ENCODE data around the gene FHL3. TPM values are rescaled to one million over a fixed set of nuclear protein-coding genes. Genes with fewer than 3 reads are reported as not detected.

FHL3 gene
- total RNA-seq, 1 experiment from 2014 or later, result 23.4 TPM

DNA sequence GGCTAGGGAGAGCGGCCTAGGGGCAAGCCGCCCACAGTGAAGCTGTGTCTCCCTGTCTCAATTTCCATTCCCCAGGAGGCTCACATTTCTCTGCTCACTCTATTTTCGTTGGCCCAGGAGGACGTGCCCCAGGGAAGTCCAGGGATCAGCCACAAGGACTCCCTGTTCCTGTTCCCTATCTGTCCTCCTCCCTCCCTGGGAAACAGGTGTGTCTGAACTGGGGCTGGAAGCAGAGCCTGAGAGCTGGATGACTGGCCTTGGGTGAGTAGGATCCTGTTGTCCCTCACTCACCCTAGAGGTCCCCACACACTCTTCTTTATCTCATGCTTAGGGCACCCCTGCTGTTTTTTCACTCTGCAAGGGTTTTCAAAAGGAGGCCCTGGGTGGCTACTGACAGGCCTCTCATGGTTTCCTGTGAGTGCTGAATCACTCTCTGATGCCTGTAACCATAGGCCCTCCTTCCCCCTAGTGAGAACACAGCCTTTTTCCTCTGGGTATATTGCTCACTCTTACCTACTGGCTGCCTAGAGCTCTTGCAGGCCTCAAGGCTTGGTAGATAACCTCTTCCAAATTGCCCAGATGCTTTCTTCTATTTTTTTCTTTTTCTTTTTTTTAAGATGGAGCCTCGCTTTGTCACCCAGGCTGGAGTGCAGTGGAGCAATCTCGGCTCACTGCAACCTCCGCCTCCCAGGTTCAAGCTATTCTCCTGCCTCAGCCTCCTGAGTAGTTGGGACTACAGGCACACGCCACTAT lies 4.0 kb upstream of the FHL3 start:
- peaks cover 2% of the 10 kb centered on the region; the same call in 1 of the 2 replicates for H3K36me3 ChIP-seq (ENCODE audit: control insufficient read depth, insufficient read depth, low read length)
- BruUV-seq (replicated peaks), result no TSS peak
- CTCF ChIA-PET, result no interaction called here
- TF ChIP-seq TCF7L2 (IDR thresholded peaks at IDR 0.05; ENCODE audit: low read depth, low read length) (no peak), POLR2AphosphoS5 (IDR thresholded peaks at IDR 0.05; ENCODE audit: low read depth, low read length) (no peak), SIN3A (IDR thresholded peaks at IDR 0.05; ENCODE audit: borderline replicate concordance, insufficient read depth, low read depth, low read length) (no peak)
- TF ChIP-seq, protein P1, sequence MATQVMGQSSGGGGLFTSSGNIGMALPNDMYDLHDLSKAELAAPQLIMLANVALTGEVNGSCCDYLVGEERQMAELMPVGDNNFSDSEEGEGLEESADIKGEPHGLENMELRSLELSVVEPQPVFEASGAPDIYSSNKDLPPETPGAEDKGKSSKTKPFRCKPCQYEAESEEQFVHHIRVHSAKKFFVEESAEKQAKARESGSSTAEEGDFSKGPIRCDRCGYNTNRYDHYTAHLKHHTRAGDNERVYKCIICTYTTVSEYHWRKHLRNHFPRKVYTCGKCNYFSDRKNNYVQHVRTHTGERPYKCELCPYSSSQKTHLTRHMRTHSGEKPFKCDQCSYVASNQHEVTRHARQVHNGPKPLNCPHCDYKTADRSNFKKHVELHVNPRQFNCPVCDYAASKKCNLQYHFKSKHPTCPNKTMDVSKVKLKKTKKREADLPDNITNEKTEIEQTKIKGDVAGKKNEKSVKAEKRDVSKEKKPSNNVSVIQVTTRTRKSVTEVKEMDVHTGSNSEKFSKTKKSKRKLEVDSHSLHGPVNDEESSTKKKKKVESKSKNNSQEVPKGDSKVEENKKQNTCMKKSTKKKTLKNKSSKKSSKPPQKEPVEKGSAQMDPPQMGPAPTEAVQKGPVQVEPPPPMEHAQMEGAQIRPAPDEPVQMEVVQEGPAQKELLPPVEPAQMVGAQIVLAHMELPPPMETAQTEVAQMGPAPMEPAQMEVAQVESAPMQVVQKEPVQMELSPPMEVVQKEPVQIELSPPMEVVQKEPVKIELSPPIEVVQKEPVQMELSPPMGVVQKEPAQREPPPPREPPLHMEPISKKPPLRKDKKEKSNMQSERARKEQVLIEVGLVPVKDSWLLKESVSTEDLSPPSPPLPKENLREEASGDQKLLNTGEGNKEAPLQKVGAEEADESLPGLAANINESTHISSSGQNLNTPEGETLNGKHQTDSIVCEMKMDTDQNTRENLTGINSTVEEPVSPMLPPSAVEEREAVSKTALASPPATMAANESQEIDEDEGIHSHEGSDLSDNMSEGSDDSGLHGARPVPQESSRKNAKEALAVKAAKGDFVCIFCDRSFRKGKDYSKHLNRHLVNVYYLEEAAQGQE (IDR thresholded peaks at IDR 0.05; ENCODE audit: insufficient read depth in 1 of 2, low read depth in 2 of 2, low read length in 1 of 2), result no peak
- TF ChIP-seq, protein P2, sequence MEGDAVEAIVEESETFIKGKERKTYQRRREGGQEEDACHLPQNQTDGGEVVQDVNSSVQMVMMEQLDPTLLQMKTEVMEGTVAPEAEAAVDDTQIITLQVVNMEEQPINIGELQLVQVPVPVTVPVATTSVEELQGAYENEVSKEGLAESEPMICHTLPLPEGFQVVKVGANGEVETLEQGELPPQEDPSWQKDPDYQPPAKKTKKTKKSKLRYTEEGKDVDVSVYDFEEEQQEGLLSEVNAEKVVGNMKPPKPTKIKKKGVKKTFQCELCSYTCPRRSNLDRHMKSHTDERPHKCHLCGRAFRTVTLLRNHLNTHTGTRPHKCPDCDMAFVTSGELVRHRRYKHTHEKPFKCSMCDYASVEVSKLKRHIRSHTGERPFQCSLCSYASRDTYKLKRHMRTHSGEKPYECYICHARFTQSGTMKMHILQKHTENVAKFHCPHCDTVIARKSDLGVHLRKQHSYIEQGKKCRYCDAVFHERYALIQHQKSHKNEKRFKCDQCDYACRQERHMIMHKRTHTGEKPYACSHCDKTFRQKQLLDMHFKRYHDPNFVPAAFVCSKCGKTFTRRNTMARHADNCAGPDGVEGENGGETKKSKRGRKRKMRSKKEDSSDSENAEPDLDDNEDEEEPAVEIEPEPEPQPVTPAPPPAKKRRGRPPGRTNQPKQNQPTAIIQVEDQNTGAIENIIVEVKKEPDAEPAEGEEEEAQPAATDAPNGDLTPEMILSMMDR (IDR thresholded peaks at IDR 0.05), result no peak
- DNase-seq (ENCODE audit: low read depth, low spot score), result no peak
- no peak overlapping the region for H3K27ac ChIP-seq (ENCODE audit: low read length)
- no peak overlapping the region for H3K4me3 ChIP-seq (ENCODE audit: low read depth in 2 of 2, low read length in 2 of 2)
- intact Hi-C loops (cut with micrococcal nuclease; ENCODE audit: unreplicated experiment) (no loop called here), in situ Hi-C loops (cut with HindIII; ENCODE audit: low pct_unique_long_range_greater_than_20kb, low sequenced_read_pairs) (no loop called here)
- no peaks in the 10 kb centered on the region for H3K9me3 ChIP-seq (ENCODE audit: control insufficient read depth, insufficient read depth, low read depth, low read length)
- POLR2A ChIA-PET, result no interaction called here
- H3K4me1 ChIP-seq (ENCODE audit: control insufficient read depth, insufficient read depth, low read length), result peaks cover 14% of the 10 kb centered on the region
- H3K27me3 ChIP-seq (ENCODE audit: control insufficient read depth, insufficient read depth, low read length), result no peaks in the 10 kb centered on the region
- ATAC-seq, result no peak

GRCh38 chr1:38006008-38006828 lies 904 bp upstream of the FHL3 start:
- no peaks in the 10 kb centered on the region for H3K27me3 ChIP-seq (ENCODE audit: control insufficient read depth, insufficient read depth, low read length)
- no peaks in the 10 kb centered on the region for H3K9me3 ChIP-seq (ENCODE audit: control insufficient read depth, insufficient read depth, low read depth, low read length)
- DNase-seq (ENCODE audit: low read depth, low spot score), result no peak
- H3K36me3 ChIP-seq (ENCODE audit: control insufficient read depth, insufficient read depth, low read length), result no peaks in the 10 kb centered on the region; the same call in 1 of the 2 replicates
- BruUV-seq (replicated peaks), result no TSS peak
- intact Hi-C loops (cut with micrococcal nuclease; ENCODE audit: unreplicated experiment) (no loop called here), in situ Hi-C loops (cut with HindIII; ENCODE audit: low pct_unique_long_range_greater_than_20kb, low sequenced_read_pairs) (no loop called here)
- TF ChIP-seq, protein P2 (IDR thresholded peaks at IDR 0.05), result no peak
- TF ChIP-seq SIN3A (IDR thresholded peaks at IDR 0.05; ENCODE audit: borderline replicate concordance, insufficient read depth, low read depth, low read length) (no peak), TCF7L2 (IDR thresholded peaks at IDR 0.05; ENCODE audit: low read depth, low read length) (no peak), POLR2AphosphoS5 (IDR thresholded peaks at IDR 0.05; ENCODE audit: low read depth, low read length) (no peak)
- TF ChIP-seq, protein P1 (IDR thresholded peaks at IDR 0.05; ENCODE audit: insufficient read depth in 1 of 2, low read depth in 2 of 2, low read length in 1 of 2), result no peak
- ATAC-seq, result no peak
- H3K27ac ChIP-seq (ENCODE audit: low read length), result peak overlapping the region; percentile 72
- H3K4me1 ChIP-seq (ENCODE audit: control insufficient read depth, insufficient read depth, low read length), result peaks cover 24% of the 10 kb centered on the region
- ChIA-PET POLR2A (no interaction called here), CTCF (no interaction called here)
- H3K4me3 ChIP-seq (ENCODE audit: low read depth in 2 of 2, low read length in 2 of 2), result peak overlapping the region; percentile 22 to 30
